Measurements from ENCODE around the gene KCNJ1. TPM values are rescaled to one million over a fixed set of nuclear protein-coding genes. Genes with fewer than 3 reads are reported as not detected.

The KCNJ1 gene
- total and polyA plus RNA-seq, 8 donors: 0.10 TPM; not detected in 7

DNA sequence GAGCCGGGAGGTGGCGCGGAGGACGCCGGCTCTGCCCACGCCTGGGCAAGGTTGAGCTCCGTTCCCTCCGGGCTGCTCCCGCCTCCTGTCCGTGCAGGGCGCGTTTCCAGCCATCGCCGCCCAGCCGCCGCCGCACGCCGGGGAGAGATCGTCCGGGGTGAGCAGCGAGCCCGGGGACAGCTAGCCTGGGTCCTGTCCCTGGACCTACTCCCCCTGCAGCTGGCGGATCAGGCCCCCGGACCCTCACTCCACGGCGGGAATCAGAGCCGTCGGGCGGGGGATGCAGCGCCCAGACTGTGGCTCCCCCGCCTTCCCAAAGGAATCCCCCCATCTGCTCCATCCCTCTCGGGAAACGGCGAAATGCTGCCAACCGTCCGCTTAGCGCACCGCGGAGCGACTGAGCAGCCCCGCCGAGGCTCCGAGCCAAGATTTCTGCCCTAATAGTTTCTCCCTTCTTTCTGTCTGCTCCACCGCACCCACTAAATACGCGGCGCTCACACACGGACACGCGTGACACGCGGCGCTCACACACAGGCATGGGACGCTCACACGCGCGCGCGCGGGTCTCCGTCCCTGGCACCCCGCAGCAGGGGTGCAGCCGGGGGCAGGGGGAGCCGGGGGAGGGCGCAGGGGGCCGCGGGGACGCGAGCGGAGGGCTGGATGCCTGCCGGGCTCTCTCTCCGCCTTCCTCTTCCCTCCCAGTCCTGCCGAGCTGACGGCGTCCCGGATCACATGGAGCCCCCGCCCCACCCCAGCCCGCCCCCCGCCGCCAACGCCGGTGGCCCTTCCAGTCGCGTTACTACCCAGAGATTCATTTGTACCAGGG lies 23.7 kb upstream of the KCNJ1 start, which contains the start of gene KCNJ5:
Gene KCNJ5 (plus strand): TSS at position 814 of the 826 bp plus-strand sequence. CDS start 19,918 bp downstream, outside the sequence.
- Histone ChIP-seq H3K27ac (peak within 1 kb of the TSS; percentile 10 to 71 (median 59)), H3K36me3 (no peaks in the 10 kb centered on the region), H3K27me3 (peaks cover 0 to 44% (median 12%) of the 10 kb centered on the region in 3 donors), H3K4me1 (peaks cover 40 to 66% (median 52%) of the 10 kb centered on the region in 4 donors), H3K9me3 (no peaks in the 10 kb centered on the region), H3K4me3 (peak within 1 kb of the TSS; percentile 52 to 62 (median 53))
- TF ChIP-seq CTCF (IDR thresholded peaks at IDR 0.05): no peak
- TF ChIP-seq EP300 (IDR thresholded peaks at IDR 0.05): no peak
- TF ChIP-seq POLR2AphosphoS5 (IDR thresholded peaks at IDR 0.05): no peak
- TF ChIP-seq POLR2A (IDR thresholded peaks at IDR 0.05): no peak
- DNase-seq: peak; percentile 56 to 81
- 1 to 2% (median 1%) methylated on average over 53 to 85 of the region's 85 CpGs for WGBS, 5 donors
- intact Hi-C loops (cut with DNase I; ENCODE audit: low total_unique reads): no loop called here

DNA sequence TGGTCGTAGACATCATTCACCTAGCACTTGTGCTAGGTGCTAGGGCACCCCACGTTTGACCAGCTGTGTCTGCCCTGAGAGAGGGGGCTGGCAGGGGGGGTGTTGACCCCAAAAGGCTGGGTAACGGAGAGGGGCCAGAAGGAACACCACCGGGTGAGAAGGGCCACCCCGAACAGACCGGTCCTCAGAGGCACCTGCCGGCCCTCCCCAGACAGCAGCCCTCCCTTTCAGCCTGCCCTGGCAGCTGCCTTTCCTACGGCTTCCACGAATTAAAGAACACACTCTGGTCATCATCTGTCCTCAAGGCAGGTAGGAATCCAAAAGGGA lies 23.1 kb upstream of the KCNJ1 start:
- DNase-seq: no peak
- Histone ChIP-seq H3K9me3 (no peaks in the 10 kb centered on the region), H3K27ac (peak overlapping the region in 3 of 5 donors; percentile 5 to 59 (median 39)), H3K4me1 (peaks cover 40 to 61% (median 47%) of the 10 kb centered on the region in 4 donors), H3K4me3 (peak overlapping the region; percentile 52 to 62 (median 53)), H3K27me3 (peaks cover 0 to 41% (median 12%) of the 10 kb centered on the region in 3 donors), H3K36me3 (no peaks in the 10 kb centered on the region)
- intact Hi-C loops (cut with DNase I; ENCODE audit: low total_unique reads): no loop called here
- 21 to 39% (median 24%) methylated on average over 6 to 9 of the region's 9 CpGs for WGBS, 5 donors
- no peak for TF ChIP-seq CTCF (IDR thresholded peaks at IDR 0.05)
- no peak for TF ChIP-seq POLR2A (IDR thresholded peaks at IDR 0.05)
- no peak for TF ChIP-seq EP300 (IDR thresholded peaks at IDR 0.05)
- TF ChIP-seq POLR2AphosphoS5 (IDR thresholded peaks at IDR 0.05): no peak

DNA sequence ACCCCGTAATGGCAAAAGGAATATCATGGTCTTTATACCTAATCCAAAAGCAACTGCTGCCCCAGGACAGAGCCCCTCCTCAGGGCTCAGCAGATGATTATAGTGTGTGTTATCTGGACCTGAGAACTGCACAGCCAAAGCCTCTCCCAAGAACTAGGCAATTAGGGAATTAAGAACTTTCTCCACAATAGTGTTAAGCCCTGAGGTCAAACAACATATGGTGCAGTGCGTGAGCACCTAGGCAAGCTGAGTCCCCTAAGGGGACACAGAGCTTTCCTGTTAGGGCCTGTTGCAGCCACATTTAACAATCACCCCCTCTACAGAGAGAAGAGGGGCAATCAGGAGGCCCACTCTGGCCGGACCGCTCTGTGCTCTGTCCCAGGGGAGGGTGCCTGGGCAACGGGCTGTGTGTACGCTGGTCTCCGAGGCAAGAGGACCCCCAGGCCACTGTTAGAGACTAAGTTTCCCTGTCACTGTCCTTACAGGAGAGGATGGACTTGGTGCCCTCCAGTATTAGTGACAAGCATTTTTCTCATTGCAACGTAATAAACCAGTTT lies 22.6 kb upstream of the KCNJ1 start:
- peak overlapping the region in 1 of 4 donors; percentile 62 for H3K4me3 ChIP-seq

More for the DNA sequence above, 22.6 kb upstream of the KCNJ1 start:
- H3K4me1 ChIP-seq: peaks cover 36 to 56% (median 42%) of the 10 kb centered on the region in 4 donors
- DNase-seq: no peak
- no peak overlapping the region for H3K27ac ChIP-seq
- H3K36me3 ChIP-seq: no peaks in the 10 kb centered on the region
- no peaks in the 10 kb centered on the region for H3K9me3 ChIP-seq
- WGBS, 5 donors: 78 to 92% (median 86%) methylated on average over 7 to 8 of the region's 8 CpGs
- peaks cover 0 to 41% (median 12%) of the 10 kb centered on the region in 3 donors for H3K27me3 ChIP-seq
- intact Hi-C loops (cut with DNase I; ENCODE audit: low total_unique reads): no loop called here
- no peak for TF ChIP-seq CTCF (IDR thresholded peaks at IDR 0.05)
- TF ChIP-seq POLR2AphosphoS5 (IDR thresholded peaks at IDR 0.05): no peak
- no peak for TF ChIP-seq EP300 (IDR thresholded peaks at IDR 0.05)
- TF ChIP-seq POLR2A (IDR thresholded peaks at IDR 0.05): no peak

Data from stomach (tissue), 9 donors.